T47D (cell line): ENCODE measurements around the gene NFATC1.

Source experiments
- DNase-seq, 2 experiments: peaks; one replicate each; pipeline versions ENCODE4 v3.0.0 to v3.0.0-alpha.2; 2011 to 2012; ENCODE audit warnings: low read depth in 1 of 2, low spot score in 1 of 2
- JUND ChIP-seq: IDR thresholded peaks from 2 replicates; pipeline ENCODE4 v1.6.1; 2012; ENCODE audit warnings: low read depth
- in situ Hi-C: cut with HindIII; loops from 2 replicates; pipeline ENCODE4 v1.10.0; 2016; ENCODE audit warnings: low sequenced_read_pairs, low pct_unique_long_range_greater_than_20kb

Gene NFATC1

GRCh38 chr18:79428287-79428686, 32.6 kb downstream of the NFATC1 start:
- in situ Hi-C loops, result no loop called here
- TF ChIP-seq JUND, result no peak
- DNase-seq, result no peak

DNA sequence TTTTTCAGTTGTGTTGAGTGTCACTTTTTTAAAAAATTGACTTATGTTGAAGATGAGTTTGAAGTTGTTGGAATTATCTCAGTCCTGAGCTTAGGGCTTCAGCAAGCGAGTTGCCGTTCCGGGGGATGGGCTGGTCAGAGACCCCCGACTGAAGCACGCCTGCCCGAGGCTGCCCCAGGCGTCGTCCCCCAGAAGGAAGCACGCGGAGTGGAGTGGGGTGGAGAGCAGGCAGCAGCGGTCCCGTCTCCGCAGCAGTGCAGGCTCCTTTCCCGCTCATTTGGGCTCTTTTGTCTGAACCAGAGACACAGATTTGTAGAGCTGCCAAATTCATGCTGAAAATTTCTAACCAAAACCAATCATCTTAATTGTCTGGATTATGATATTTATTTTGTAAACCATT, 33.7 kb downstream of the NFATC1 start:
- in situ Hi-C loops, result no loop called here
- no peak for TF ChIP-seq JUND
- DNase-seq, result no peak

DNA sequence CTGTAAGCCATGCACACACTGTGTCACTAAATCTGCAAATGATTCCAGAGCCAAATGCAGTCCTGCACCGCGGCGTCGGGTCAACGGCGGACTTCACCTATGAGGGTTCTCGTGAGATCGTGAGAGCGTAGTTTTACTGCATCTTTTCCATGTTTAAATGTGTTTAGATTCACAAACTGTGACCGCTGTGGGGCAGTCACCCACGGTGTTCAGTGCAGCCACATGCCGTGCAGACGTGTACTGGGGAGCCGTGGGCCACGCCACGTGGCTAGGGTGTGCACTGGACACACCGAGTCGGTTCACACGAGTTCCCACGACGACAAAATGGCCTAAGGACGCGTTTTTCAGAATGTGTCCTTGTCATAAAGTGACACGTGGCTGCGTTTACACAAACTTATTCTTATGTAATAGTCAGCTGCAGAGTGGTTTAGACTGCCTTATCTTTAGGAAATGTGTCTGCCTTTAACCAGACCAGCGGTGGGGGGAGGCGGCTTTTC, 34.1 kb downstream of the NFATC1 start:
- no peak for TF ChIP-seq JUND
- in situ Hi-C loops, result no loop called here

DNA sequence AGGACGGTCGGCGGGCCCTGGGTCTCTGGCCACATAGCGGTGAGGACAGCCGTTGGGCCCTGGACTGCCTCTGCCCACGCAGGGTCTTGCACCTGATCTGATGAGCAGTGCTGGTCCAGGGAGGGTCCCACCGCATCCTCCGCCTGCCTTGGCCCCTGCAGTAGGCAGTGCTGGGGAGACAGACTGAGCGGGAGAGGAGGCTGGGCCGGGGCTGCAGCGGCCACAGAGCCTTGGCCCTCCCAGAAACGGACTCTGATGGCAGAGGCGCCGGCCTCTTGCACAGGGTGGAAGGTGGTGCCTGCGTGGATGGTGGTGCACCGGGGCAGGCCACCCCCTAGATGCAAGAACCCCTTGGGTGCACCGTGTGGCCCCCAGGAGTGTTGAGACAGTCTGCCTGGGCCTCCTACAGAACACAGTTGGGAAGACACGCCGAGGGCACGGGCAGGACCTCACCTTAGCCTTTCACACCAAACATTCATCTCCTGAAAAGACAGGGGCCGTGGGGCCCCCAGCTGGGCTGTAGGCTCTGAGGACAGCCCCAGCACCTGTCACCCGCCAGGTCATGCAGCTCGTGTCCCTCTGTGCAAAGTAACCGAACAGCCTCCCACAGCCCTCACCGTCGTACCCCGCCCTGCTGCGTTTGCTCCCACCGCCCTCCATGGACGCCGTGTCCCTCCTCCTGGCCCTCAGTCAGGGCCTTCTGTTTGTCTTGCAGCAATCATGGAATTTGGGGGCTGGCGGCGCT, 36.8 kb downstream of the NFATC1 start:
- in situ Hi-C loops, result no loop called here
- no peak for TF ChIP-seq JUND
- no peak for DNase-seq

More for the DNA sequence above, 34.1 kb downstream of the NFATC1 start:
- no peak for DNase-seq

DNA sequence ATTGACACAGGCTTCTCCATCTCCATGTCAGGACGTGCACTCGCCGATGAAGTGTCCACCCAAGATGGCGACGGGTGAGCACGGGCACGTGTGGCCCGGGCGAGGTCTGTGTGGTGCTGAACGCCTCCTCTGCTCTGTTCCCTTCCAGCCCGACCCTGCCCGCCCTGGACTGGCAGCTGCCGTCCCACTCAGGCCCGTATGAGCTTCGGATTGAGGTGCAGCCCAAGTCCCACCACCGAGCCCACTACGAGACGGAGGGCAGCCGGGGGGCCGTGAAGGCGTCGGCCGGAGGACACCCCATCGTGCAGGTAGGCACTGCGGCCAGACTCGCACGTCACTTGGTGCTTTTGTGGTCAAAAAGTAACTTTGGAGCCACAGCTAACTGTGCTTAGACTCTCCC, 37.7 kb downstream of the NFATC1 start:
- in situ Hi-C loops, result no loop called here
- TF ChIP-seq JUND, result no peak
- DNase-seq, result no peak

- in situ Hi-C loops, result no loop called here
- no peak for TF ChIP-seq JUND
- DNase-seq, result no peak
These were observed 39.1 kb downstream of the NFATC1 start for GRCh38 chr18:79434607-79435401.

DNA sequence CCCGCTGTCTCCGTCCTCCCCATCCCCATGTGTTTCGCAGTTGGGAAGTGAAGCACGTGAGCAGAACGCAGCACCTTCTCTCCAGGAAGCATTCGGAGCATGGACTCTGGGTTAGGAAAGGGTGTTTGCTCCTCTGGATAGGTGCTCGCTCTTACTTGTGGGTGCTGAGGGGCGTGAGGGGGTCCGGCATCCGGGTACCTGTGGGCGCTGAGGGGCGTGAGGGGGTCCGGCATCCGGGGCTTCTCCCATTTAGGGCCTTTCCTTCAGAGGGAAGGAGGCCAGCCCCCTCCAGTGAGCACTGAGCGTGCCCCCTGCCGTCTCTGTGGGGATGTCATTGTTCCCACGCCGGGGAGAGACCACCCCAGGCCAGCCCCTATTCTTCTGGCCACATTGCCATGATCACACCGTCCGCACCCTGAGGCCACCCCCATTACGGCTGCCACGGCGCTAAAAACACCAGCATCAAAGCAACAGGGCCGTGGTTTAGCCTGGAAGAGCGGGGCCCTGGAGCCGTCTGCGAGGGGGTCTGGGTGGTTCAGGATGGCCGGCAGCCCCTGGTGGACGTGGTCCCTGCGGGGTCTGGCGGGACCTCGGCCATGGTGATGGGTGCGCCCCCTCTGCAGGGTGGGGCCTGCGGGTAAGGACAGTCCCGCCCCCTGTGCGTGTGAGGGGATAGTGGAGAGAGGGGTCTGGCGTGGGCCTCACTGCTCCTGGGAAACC, 41.0 kb downstream of the NFATC1 start:
- in situ Hi-C loops, result no loop called here
- no peak for DNase-seq
- no peak for TF ChIP-seq JUND

DNA sequence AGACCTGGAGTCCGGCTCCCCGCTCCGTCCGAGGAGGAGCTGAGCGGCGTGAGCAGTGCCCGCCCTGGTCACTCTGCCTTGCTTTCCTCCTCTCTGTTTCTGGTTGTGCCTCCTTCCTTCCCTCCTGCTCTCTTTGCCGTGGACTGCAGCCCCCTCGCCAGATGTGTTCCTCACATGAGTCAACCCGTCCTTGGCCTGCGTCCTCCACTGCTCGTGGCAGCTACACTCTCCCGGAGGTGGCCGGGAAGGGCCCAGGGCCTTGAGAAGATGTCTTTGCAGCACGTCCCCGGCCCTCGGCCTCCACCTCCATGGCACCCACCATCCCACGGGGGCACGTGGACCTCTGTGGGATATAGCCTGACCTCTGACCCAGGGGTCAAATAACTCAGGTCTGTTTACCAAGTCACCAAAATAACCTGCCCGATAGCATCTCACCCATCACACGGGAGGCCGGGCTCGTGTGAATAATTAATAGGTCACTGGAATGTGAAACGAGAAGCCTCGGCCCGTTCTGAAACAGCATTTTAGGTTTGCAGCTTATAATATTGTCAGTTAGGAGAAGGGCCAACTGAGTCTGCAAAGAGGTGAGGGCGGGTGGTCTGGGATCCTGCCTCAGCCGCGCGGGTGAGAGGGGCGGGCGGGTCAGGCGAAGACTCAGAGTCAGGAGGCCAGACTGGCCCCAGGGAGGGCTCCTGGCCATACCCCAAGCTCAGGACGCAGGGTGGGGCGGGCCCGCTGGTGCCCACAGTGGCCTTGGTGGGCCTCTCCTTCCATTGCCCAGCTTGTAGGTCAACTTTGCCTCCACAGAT, 42.6 kb downstream of the NFATC1 start:
- no peak for TF ChIP-seq JUND
- DNase-seq, result no peak
- in situ Hi-C loops, result no loop called here

GRCh38 chr18:79438898-79439627, 43.3 kb downstream of the NFATC1 start:
- no peak for DNase-seq
- in situ Hi-C loops, result no loop called here
- no peak for TF ChIP-seq JUND

- no peak for TF ChIP-seq JUND
- DNase-seq, result no peak
- in situ Hi-C loops, result no loop called here
These were observed 43.9 kb downstream of the NFATC1 start for GRCh38 chr18:79439628-79440023.

GRCh38 chr18:79440316-79441110, 44.8 kb downstream of the NFATC1 start:
- TF ChIP-seq JUND, result no peak
- in situ Hi-C loops, result no loop called here

More at GRCh38 chr18:79440316-79441110, 44.8 kb downstream of the NFATC1 start:
- no peak for DNase-seq
